NCI-H82 (cell line): Measurements from ENCODE around the gene CNTN5.

ENCODE experiments used
- DNase-seq: peaks from one replicate; lab custom pipeline; 2025; lab: John Stamatoyannopoulos, UW

Gene CNTN5

GRCh38 chr11:99513368-99513767 is 492.6 kb downstream of the CNTN5 start:
- no peak for DNase-seq

GRCh38 chr11:99519095-99519494 is 498.3 kb downstream of the CNTN5 start:
- DNase-seq = no peak

GRCh38 chr11:99522467-99523173 is 501.9 kb downstream of the CNTN5 start:
- DNase-seq = no peak

- no peak for DNase-seq
Observed at GRCh38 chr11:99531468-99531867, 510.7 kb downstream of the CNTN5 start.

- no peak for DNase-seq
Observed at GRCh38 chr11:99534812-99535211, 514.1 kb downstream of the CNTN5 start.

GRCh38 chr11:99535406-99535805 is 514.7 kb downstream of the CNTN5 start:
- no peak for DNase-seq

- DNase-seq = no peak
Observed at GRCh38 chr11:99535819-99536218, 515.1 kb downstream of the CNTN5 start.

GRCh38 chr11:99537681-99538080 is 516.9 kb downstream of the CNTN5 start:
- DNase-seq = no peak

GRCh38 chr11:99545616-99546015 is 524.9 kb downstream of the CNTN5 start:
- DNase-seq = no peak

GRCh38 chr11:99548264-99548663 is 527.5 kb downstream of the CNTN5 start:
- DNase-seq = no peak

- no peak for DNase-seq
Observed at GRCh38 chr11:99554232-99554903, 533.6 kb downstream of the CNTN5 start.

- no peak for DNase-seq
Observed at GRCh38 chr11:99555486-99555885, 534.7 kb downstream of the CNTN5 start.

- DNase-seq = no peak
Observed at GRCh38 chr11:99565333-99565732, 544.6 kb downstream of the CNTN5 start.

- no peak for DNase-seq
Observed at GRCh38 chr11:99567334-99567956, 546.7 kb downstream of the CNTN5 start.

- DNase-seq = no peak
Observed at GRCh38 chr11:99568808-99569207, 548.1 kb downstream of the CNTN5 start.

- DNase-seq = no peak
Observed at GRCh38 chr11:99571094-99571493, 550.3 kb downstream of the CNTN5 start.

- no peak for DNase-seq
Observed at GRCh38 chr11:99584830-99585229, 564.1 kb downstream of the CNTN5 start.

GRCh38 chr11:99585606-99586005 is 564.9 kb downstream of the CNTN5 start:
- DNase-seq = no peak

- no peak for DNase-seq
Observed at GRCh38 chr11:99589771-99590170, 569.0 kb downstream of the CNTN5 start.

GRCh38 chr11:99592266-99592665 is 571.5 kb downstream of the CNTN5 start:
- DNase-seq = no peak

GRCh38 chr11:99593197-99593596 is 572.4 kb downstream of the CNTN5 start:
- no peak for DNase-seq

GRCh38 chr11:99601179-99601578 is 580.4 kb downstream of the CNTN5 start:
- no peak for DNase-seq

GRCh38 chr11:99614352-99614751 is 593.6 kb downstream of the CNTN5 start:
- DNase-seq = peak; percentile 97
